Left cardiac atrium (tissue), 4 donors: ENCODE results near the gene TCFL5. TPM values are rescaled to one million over a fixed set of nuclear protein-coding genes. Genes with fewer than 3 reads are reported as not detected.
A peak's percentile ranks its signal among the peaks of the same experiment; 100 is the strongest.

Experiments
- ATAC-seq, 2 donors: fragments of 200-7000 bp; cut with Tn5 transposase; one replicate each; pipeline ENCODE4 v1.9.1; 2020; ENCODE audit warnings: mild to moderate bottlenecking in 2 of 2, moderate library complexity in 2 of 2
- DNase-seq: peaks from one replicate; pipeline ENCODE4 v3.0.0-alpha.2; 2020
- intact Hi-C, 2 donors: fragments of 100-400 bp; cut with DNase I; formaldehyde crosslinking; loops; one replicate each; pipeline versions ENCODE4 v1.14.1 to v1.15.1; 2022 to 2023
- total RNA-seq, 2 donors: library from RNA; stranded (reverse); fragmentation: NEBNext Ultra II Directional; extraction: Animal tissue kit (Norgen Biotek cat#: 25700); gene quantifications; one replicate each; pipeline ENCODE4 v1.2.1, GENCODE V29; 2021
- donor health status: DM: no; HTN: yes; CAD: no.
- donor health status: DM: no; HTN: yes; CAD: no; lungs with severe emphysema.
- donor health status: DM: yes; HTN: yes; CAD: no.
- donor health status: Dilated cardiomyopathy.

The TCFL5 gene
- total RNA-seq, 2 donors from 2014 or later, result 6.4 to 8.4 TPM

- intact Hi-C loops, result no loop called here
- DNase-seq, result peak; percentile 86
- peak; percentile 55 to 57 for ATAC-seq
Measured at GRCh38 chr20:62818592-62819493, 42.8 kb downstream of the TCFL5 start.

GRCh38 chr20:62817975-62818591, 43.5 kb downstream of the TCFL5 start:
- intact Hi-C loops, result no loop called here
- DNase-seq (no peak), ATAC-seq (no peak)

GRCh38 chr20:62816884-62817873, 44.4 kb downstream of the TCFL5 start, which contains the start of gene COL9A3:
Gene COL9A3, plus strand, starts transcription at chr20:62817050. Its CDS starts 15 bp downstream, at chr20:62817065.
- intact Hi-C loops, result no loop called here
- ATAC-seq, result no peak
- DNase-seq, result no peak

- intact Hi-C loops, result no loop called here
- DNase-seq (no peak), ATAC-seq (no peak)
Measured at GRCh38 chr20:62816031-62816883, 45.4 kb downstream of the TCFL5 start.

GRCh38 chr20:62815066-62815991, 46.3 kb downstream of the TCFL5 start:
- ATAC-seq (peak in 1 of 2 donors; percentile 37), DNase-seq (no peak)
- intact Hi-C loops, result no loop called here

- ATAC-seq, result no peak
- no peak for DNase-seq
- intact Hi-C loops, result no loop called here
Measured at GRCh38 chr20:62814709-62815065, 46.9 kb downstream of the TCFL5 start.

GRCh38 chr20:62814060-62814708, 47.4 kb downstream of the TCFL5 start:
- intact Hi-C loops, result no loop called here
- ATAC-seq (no peak), DNase-seq (no peak)

GRCh38 chr20:62813588-62813987, 48.0 kb downstream of the TCFL5 start:
- intact Hi-C loops, result no loop called here
- no peak for DNase-seq
- ATAC-seq, result no peak

- ATAC-seq (no peak), DNase-seq (no peak)
- intact Hi-C loops, result no loop called here
Measured at GRCh38 chr20:62812907-62813200, 48.8 kb downstream of the TCFL5 start.

- DNase-seq (no peak), ATAC-seq (no peak)
- intact Hi-C loops, result no loop called here
Measured at GRCh38 chr20:62812181-62812906, 49.3 kb downstream of the TCFL5 start.

- intact Hi-C loops, result no loop called here
- DNase-seq (no peak), ATAC-seq (no peak)
Measured at GRCh38 chr20:62811720-62812119, 49.9 kb downstream of the TCFL5 start.

- DNase-seq (no peak), ATAC-seq (no peak)
- intact Hi-C loops, result no loop called here
Measured at GRCh38 chr20:62811320-62811719, 50.3 kb downstream of the TCFL5 start.

- ATAC-seq, result no peak
- DNase-seq, result no peak
- intact Hi-C loops, result loop anchor here (5.0 kb wide), 1 partner anchor 142 kb away; no protein-coding TSS in a partner anchor
Measured at GRCh38 chr20:62809530-62810428, 51.8 kb downstream of the TCFL5 start.

- ATAC-seq, result peak in 1 of 2 donors; percentile 41
- intact Hi-C loops, result loop anchor here (5.0 kb wide), 1 partner anchor 141 kb away; no protein-coding TSS in a partner anchor
- DNase-seq, result peak; percentile 66
Measured at GRCh38 chr20:62808211-62808865, 53.3 kb downstream of the TCFL5 start.
